Endothelial cell of umbilical vein (primary cell): ENCODE measurements around the gene SLC4A2. TPM values are rescaled to one million over a fixed set of nuclear protein-coding genes. Genes with fewer than 3 reads are reported as not detected.

Source experiments
- BruUV-seq: library from RNA; stranded (reverse); fragments of 400-500 nt; replicated peaks from 2 replicates; lab custom pipeline; 2021; lab: Mats Ljungman, UMichigan
- CTCF ChIA-PET: fragments of 300-600, 350-600 bp; sonication (Branson Sonifier 250); formaldehyde crosslinking; loops from one replicate; lab custom pipeline; 2021; ENCODE audit warnings: antibody characterized with exemption, inconsistent platforms; lab: Charles Lee
- POLR2A ChIA-PET: fragments of 300-600, 350-600 bp; sonication (Branson Sonifier 250); formaldehyde crosslinking; loops from one replicate; lab custom pipeline; 2021; ENCODE audit warnings: antibody characterized with exemption, inconsistent platforms; lab: Charles Lee
- DNase-seq: peaks from one replicate; pipeline ENCODE4 v3.0.0-alpha.2; 2011; ENCODE audit warnings: low read depth, low spot score
- FAIRE-seq: peaks from 2 replicates; lab custom pipeline; 2011; peaks lifted over from hg19 to GRCh38; lab: Jason Lieb, UNC
- H2AFZ ChIP-seq: 2 replicates; pipeline ENCODE4 v1.6.0; 2012; ENCODE audit warnings: low read depth, low read length, control low read depth, inconsistent platforms
- H3K27ac ChIP-seq: 2 replicates; pipeline ENCODE4 v1.5.1; 2011; ENCODE audit warnings: low read depth, mild to moderate bottlenecking, control low read depth, low read length, moderate library complexity; ENCODE audit not compliant: insufficient read depth
- H3K27me3 ChIP-seq, 2 experiments: 2 replicates each; pipeline versions ENCODE4 v1.6.0 to v1.6.1; 2011; ENCODE audit warnings: low read length in 2 of 2, mixed read lengths in 1 of 2; ENCODE audit not compliant: control insufficient read depth in 2 of 2, insufficient read depth in 2 of 2
- H3K36me3 ChIP-seq, 2 experiments: 2 replicates in 1 of 2; 3 replicates in 1 of 2; pipeline ENCODE4 v1.5.1; 2011; ENCODE audit warnings: low read length in 2 of 2, mild to moderate bottlenecking in 1 of 2, moderate library complexity in 1 of 2; ENCODE audit not compliant: control insufficient read depth in 2 of 2, insufficient read depth in 2 of 2; ENCODE audit errors: extremely low read depth in 1 of 2
- H3K4me1 ChIP-seq: 3 replicates; pipeline ENCODE4 v1.5.1; 2011; ENCODE audit warnings: mild to moderate bottlenecking, low read length; ENCODE audit not compliant: control insufficient read depth, insufficient read depth; ENCODE audit errors: extremely low read depth
- H3K4me2 ChIP-seq: 2 replicates; pipeline ENCODE4 v1.6.1; 2011; ENCODE audit warnings: low read length, control low read depth, mixed read lengths; ENCODE audit not compliant: insufficient read depth
- H3K4me3 ChIP-seq, 3 experiments: fragments of 200-600 bp in 1 of 3; sonication (generic), shearing (Covaris generic) in 1 of 3; replicated peaks in 1 of 3; 2 replicates each; pipeline ENCODE4 v1.5.1; 2011 to 2016; ENCODE audit warnings: control low read depth in 3 of 3, low read length in 3 of 3, mild to moderate bottlenecking in 2 of 3, inconsistent platforms in 1 of 3, low read depth in 1 of 3, moderate library complexity in 1 of 3; ENCODE audit not compliant: insufficient read depth in 1 of 3
- H3K79me2 ChIP-seq: 2 replicates; pipeline ENCODE4 v1.6.0; 2012; ENCODE audit warnings: low read length, inconsistent platforms; ENCODE audit not compliant: control insufficient read depth, insufficient read depth
- H3K9ac ChIP-seq: replicated peaks from 2 replicates; pipeline ENCODE3; 2011; ENCODE audit warnings: low read length, control low read depth; ENCODE audit not compliant: insufficient read depth; ENCODE audit errors: extremely low read depth
- H3K9me1 ChIP-seq: replicated peaks from 3 replicates; pipeline ENCODE4 v1.6.0; 2011; ENCODE audit warnings: mild to moderate bottlenecking, low read length; ENCODE audit not compliant: control insufficient read depth, insufficient read depth; ENCODE audit errors: extremely low read depth
- H3K9me3 ChIP-seq: replicated peaks from 2 replicates; pipeline ENCODE4 v1.5.1; 2012; ENCODE audit warnings: low read length, inconsistent platforms; ENCODE audit not compliant: control insufficient read depth, insufficient read depth
- H4K20me1 ChIP-seq: replicated peaks from 2 replicates; pipeline ENCODE3; 2011; ENCODE audit warnings: mild to moderate bottlenecking, low read length; ENCODE audit not compliant: control insufficient read depth, insufficient read depth; ENCODE audit errors: extremely low read depth
- CTCF ChIP-seq, 2 donors: IDR thresholded peaks; 1 replicate in 1 of 2; 2 replicates in 1 of 2; pipeline ENCODE4 v1.5.1; 2011; ENCODE audit warnings: low read length in 2 of 2, mild to moderate bottlenecking in 2 of 2, moderate library complexity in 2 of 2, control low read depth in 1 of 2, inconsistent platforms in 1 of 2, low read depth in 1 of 2; ENCODE audit not compliant: insufficient read depth in 1 of 2; ENCODE audit errors: extremely low read depth in 1 of 2
- EZH2 ChIP-seq: IDR thresholded peaks from 2 replicates; pipeline ENCODE4 v1.6.1; 2012; ENCODE audit warnings: borderline replicate concordance, low read depth, mild to moderate bottlenecking, moderate library complexity, low read length, inconsistent platforms; ENCODE audit not compliant: severe bottlenecking
- JUN ChIP-seq: IDR thresholded peaks from 2 replicates; pipeline ENCODE4 v1.6.1; 2011; ENCODE audit warnings: borderline replicate concordance, low read depth; ENCODE audit not compliant: insufficient read length, insufficient read depth
- POLR2A ChIP-seq: IDR thresholded peaks from 2 replicates; pipeline ENCODE4 v1.6.1; 2012; ENCODE audit warnings: low read depth, mild to moderate bottlenecking, control low read depth, low read length
- dilution Hi-C: fragments of 300-500 bp; cut with MboI; formaldehyde crosslinking; loops from one replicate; pipeline ENCODE4 v1.15.0; 2019; ENCODE audit warnings: low sequenced_read_pairs; ENCODE audit not compliant: extremely low pct_ligation_motif_present
- intact Hi-C: fragments of 100-400 bp; cut with micrococcal nuclease; formaldehyde crosslinking; loops from one replicate; pipeline ENCODE4 v1.10.0; 2022
- polyA plus RNA-seq, 4 experiments: library from polyadenylated mRNA; depleted of rRNA in 3 of 4; stranded (reverse) in 3 of 4; unstranded in 1 of 4; fragments of >200 nt; gene quantifications; 2 replicates each; pipeline versions ENCODE4 v1.2.1 to v1.2.3, GENCODE V29; 2011 to 2012; ENCODE audit warnings: missing spikeins in 1 of 4
- total RNA-seq: library from RNA; stranded (reverse); gene quantifications from 2 replicates; pipeline ENCODE4 v1.2.3, GENCODE V29; 2021

SLC4A2 gene
- total and polyA plus RNA-seq, 2 donors (not counting 3 experiments of a cell fraction or from before 2014, with no cell fraction given), result 108 to 172 TPM

- ChIA-PET CTCF (interaction anchor here (0.5 to 8.8 kb wide), 46 partner anchors 8 to 240 kb away, joined by 3 to 107 read pairs (median 5); partner anchors contain the start of gene ABCB8), POLR2A (no interaction called here)
- Histone ChIP-seq H3K27ac (no peak overlapping the region), H3K4me1 (peaks cover 7% of the 10 kb centered on the region), H3K9me1 (no peaks in the 10 kb centered on the region), H3K9ac (no peak overlapping the region), H3K9me3 (no peaks in the 10 kb centered on the region), H2AFZ (peak overlapping the region; percentile 73), H3K4me2 (no peak overlapping the region), H3K27me3 (peaks cover 12 to 14% of the 10 kb centered on the region in 2 experiments), H3K36me3 (peaks cover 0 to 8% of the 10 kb centered on the region in 2 experiments), H3K4me3 (no peak overlapping the region), H3K79me2 (no peaks in the 10 kb centered on the region), H4K20me1 (no peaks in the 10 kb centered on the region)
- TF ChIP-seq CTCF (IDR thresholded peaks at IDR 0.05; ENCODE audit: extremely low read depth in 1 of 2, insufficient read depth in 1 of 2, low read depth in 1 of 2, low read length in 2 of 2), result no peak
- TF ChIP-seq EZH2, result peak; percentile 46
- BruUV-seq, result no TSS peak
- dilution Hi-C loops, result no loop called here
- FAIRE-seq (no peak), DNase-seq (peak; percentile 56)
- intact Hi-C loops, result loop anchor here (1.0 kb wide), 3 partner anchors 55 to 240 kb away; no protein-coding TSS in a partner anchor
Observed at GRCh38 chr7:151018421-151019129, 40.8 kb upstream of the SLC4A2 start.

- no TSS peak for BruUV-seq
- Histone ChIP-seq H4K20me1 (no peaks in the 10 kb centered on the region), H2AFZ (peak overlapping the region; percentile 73), H3K36me3 (peaks cover 0 to 5% of the 10 kb centered on the region in 2 experiments), H3K27me3 (peaks cover 12 to 14% of the 10 kb centered on the region in 2 experiments), H3K4me1 (peaks cover 7% of the 10 kb centered on the region), H3K4me2 (no peak overlapping the region), H3K79me2 (no peaks in the 10 kb centered on the region), H3K9me3 (no peaks in the 10 kb centered on the region), H3K9me1 (no peaks in the 10 kb centered on the region), H3K27ac (no peak overlapping the region), H3K9ac (no peak overlapping the region), H3K4me3 (no peak overlapping the region)
- FAIRE-seq (no peak), DNase-seq (no peak)
- CTCF ChIA-PET, result interaction anchor here (0.7 to 8.8 kb wide), 33 partner anchors 9 to 147 kb away, joined by 3 to 107 read pairs (median 5); partner anchors contain the start of gene ABCB8
- POLR2A ChIA-PET, result no interaction called here
- dilution Hi-C loops (no loop called here), intact Hi-C loops (no loop called here)
- TF ChIP-seq POLR2A, result no peak
- TF ChIP-seq JUN, result no peak
- peak; percentile 6 for TF ChIP-seq EZH2
Observed at GRCh38 chr7:151019130-151019447, 40.3 kb upstream of the SLC4A2 start.
